HG03457 (cell line): ENCODE results near the gene ABCG1.

Source experiments
- ATAC-seq: cut with Tn5 transposase; IDR thresholded peaks from one replicate; pipeline ENCODE4 v1.9.1; 2021; ENCODE audit warnings: moderate number of reproducible peaks; ENCODE audit not compliant: unreplicated experiment

The ABCG1 gene

DNA sequence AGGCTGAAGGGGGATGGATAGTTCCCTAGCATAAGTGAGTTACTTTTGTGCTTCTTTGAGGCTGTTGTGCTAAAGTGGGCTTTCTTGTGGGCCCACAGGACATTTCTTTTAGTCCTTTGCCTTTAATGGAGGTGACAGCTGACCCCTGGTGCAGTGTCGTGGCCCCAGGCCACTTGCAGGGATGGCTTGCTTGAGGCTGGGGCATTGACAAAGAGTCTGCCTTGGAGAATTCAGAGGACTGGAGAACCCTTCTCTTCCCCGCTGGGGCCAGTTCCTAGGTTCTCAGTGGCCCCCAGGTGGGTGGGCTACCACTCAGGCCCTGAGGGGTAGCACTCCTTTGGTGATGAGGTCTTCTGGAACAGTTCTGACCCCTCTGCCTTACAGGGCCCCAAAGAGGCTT, 12.8 kb downstream of the ABCG1 start:
- no peak for ATAC-seq

DNA sequence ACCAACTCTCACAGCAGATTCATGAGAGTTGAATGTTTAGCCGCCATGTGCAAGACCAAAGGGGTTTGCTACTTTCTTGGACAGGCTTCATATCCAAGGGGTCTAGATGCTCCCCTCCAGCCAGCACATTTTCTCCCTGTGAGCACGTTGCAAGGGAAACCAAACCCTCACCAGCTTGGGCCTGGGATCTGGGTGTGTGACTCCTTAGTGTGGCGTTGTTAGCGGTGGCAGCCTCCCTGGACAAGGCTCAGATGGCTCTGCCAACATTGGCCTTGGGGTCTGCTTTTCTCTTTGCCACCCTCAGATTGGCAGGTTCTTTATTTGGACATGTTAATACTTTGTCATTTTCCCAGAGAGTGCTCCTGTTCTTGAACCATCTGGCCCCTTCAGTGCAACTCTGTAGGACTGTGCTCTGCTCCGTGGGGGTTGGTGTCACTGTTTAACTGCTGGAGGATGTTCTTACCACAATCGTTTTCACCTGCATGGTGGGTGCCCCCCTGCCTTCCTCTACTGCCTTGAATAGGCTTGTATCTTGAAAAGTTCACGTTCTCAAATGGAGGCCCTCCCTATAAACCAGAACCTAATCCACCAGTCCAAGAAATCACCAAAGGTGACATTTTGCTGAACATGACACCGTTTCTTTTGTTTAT, 13.4 kb downstream of the ABCG1 start:
- ATAC-seq, result no peak

DNA sequence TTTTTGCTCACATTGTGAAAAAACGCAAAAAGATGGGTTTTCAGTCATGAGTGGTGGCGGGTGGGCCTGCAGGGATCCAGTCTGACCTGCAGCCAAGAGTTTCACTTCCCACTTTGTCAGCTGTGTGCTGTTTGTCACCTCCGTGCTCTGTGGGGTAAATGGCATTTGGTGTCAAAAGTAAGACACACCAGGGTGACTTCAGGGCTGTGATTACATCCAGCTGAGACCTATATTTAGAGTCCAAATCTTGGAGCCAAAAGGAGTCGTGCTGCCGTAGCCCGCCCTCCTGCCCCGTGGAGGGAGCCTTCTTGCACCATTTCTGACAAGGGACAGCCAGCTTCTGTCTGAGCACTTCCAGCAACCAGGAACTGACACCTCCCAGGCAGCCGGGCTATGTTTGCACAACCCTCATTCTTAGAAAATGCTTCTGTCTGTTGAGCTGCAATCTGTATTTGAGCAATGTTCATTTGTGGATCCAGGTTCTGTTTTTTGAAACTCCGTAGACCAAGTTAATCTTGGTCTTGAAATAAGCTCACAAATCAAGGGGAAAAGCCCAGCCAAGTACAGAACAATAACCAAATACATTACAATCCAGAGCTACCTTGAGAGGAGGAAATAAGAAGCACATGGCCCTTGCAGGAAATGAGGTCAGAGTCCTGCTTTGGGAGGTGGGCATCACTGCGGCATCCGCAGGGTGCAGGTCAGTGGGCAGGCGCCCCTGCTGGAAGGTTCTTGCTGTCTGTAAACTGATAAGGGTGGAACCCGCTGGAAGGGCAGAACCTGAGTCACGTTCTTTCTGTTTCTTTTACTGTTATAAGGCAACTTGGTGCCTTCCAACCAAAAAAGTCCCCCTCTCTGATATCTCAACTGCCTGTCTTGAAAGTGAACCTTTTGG, 14.4 kb downstream of the ABCG1 start:
- ATAC-seq, result peak; percentile 32

GRCh38 chr21:42234041-42234440, 15.1 kb downstream of the ABCG1 start:
- ATAC-seq, result no peak

DNA sequence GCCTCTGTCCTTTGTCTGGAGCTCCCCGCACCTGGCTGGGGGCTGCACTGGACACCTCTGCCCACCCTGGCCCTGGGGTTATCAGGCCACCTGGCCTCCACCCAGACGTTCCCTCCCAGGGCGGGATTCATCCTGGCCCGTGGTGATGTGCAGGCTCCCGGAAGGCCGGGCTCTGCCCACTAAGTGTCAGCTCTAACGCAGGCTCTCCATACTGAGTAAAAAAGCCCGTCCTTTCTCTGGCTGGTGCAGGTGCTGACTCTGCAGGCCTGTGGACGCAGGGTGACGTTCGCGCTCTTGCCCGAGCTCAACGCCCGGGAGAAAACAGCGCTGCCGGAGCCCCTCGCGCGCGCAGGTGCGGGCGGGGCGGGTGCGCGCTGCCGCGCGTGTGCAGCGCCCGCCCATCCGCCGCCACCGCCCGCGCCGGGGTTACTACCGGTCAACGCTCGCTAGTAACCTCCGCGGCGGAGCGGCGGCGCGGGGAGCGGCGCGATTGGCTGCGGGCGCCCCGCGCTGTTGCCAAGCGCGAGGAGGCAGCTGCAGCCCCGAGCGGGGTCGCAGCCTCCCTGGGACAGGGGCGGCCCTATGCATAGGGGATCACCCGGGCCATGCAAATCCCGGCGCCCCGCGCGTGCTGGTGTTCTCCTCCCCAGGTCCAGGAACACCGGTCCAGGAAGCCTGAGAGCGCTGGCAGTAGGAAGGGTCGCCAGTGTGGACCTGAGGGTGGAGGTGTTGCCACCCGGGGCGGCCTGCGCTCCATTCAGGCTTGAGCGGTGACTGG, 15.7 kb downstream of the ABCG1 start:
- peak; percentile 26 for ATAC-seq

GRCh38 chr21:42235593-42235992, 16.7 kb downstream of the ABCG1 start:
- ATAC-seq, result no peak

- ATAC-seq, result no peak
These were observed 17.1 kb downstream of the ABCG1 start for GRCh38 chr21:42236014-42236413.

GRCh38 chr21:42236693-42237092, 17.8 kb downstream of the ABCG1 start:
- no peak for ATAC-seq

- no peak for ATAC-seq
These were observed 18.2 kb downstream of the ABCG1 start for GRCh38 chr21:42237161-42237560.

GRCh38 chr21:42237577-42237976, 18.6 kb downstream of the ABCG1 start:
- no peak for ATAC-seq

- no peak for ATAC-seq
These were observed 19.4 kb downstream of the ABCG1 start for GRCh38 chr21:42238185-42238934.

- ATAC-seq, result no peak
These were observed 20.6 kb downstream of the ABCG1 start for GRCh38 chr21:42239556-42239955.

DNA sequence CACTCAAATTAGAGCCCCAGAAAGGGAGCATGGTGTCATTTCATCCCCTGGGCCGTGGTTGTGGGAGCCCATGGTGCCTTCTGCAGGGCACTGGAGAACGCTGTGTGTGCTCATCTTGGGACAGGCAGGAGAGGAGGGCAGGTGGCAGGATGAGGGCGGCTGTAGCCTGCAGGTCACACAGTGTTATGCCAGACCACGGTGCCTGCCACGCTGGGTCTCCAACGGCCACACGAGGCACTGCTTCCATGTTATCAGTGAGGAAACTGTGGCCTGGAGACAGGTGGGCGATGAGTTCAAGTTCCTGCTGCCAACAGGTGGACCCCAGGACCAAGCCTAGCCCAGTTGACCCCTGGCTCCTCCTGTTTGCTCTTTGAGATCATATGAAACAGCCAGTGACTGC, 21.0 kb downstream of the ABCG1 start:
- no peak for ATAC-seq

GRCh38 chr21:42242611-42243010, 23.7 kb downstream of the ABCG1 start:
- ATAC-seq, result no peak

DNA sequence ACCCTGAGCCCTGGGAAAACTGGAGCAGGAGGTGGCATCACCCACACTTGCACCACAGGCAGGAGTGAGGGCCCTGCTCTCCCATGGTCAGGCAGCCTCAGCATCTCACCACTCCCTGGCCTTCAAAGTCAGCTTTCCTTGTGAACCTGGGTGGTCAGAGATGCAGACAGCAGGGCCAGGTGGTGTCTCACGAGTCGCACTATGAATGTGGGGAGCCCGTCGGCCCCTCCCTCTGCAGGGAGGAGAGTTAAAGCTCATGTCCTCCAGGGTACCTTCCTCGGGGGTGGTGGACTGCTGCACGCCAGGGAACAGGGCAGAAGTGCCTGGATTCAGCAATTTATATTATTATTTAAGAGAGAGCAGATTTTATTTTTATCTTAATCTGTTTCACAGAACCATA, 24.1 kb downstream of the ABCG1 start:
- ATAC-seq, result no peak

DNA sequence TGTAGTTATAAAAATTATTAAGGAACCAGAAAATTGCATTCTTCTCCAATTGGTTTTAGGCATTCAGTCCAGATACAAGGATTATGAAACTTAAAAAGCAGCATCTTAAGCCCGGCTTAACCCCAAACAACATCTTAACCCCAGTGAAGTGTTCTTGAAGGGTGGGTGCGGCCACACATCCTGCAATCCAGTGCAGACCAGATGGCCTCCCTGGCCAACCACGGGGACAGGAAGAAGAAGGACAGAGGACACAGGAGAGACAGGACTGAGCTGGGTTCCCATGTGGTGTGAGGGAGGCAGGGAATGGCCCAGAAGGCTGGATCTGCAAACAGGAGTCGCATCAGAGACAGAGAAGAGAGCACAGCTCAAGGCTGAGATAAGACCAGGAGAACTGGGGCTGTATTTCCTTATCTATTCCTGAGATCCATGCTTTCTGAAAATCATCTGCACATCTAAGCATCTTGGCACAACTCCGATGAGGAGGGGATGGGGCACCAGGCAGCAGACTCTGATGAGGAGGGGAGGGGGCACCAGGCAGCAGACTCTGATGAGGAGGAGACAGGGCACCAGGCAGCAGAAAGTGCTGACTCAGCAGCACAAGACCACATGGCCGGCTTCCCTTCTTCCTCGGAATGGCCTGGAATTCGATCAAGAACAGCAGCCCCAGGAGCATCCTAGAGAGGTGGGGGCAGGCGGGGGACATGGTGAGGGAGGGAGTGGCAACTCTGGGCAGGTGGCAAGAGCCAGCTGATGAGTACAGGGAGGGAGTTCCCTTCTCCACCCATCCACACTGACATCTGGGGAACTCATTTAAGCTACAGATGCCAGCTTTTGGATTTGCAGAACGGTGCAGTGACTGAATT, 26.6 kb downstream of the ABCG1 start:
- ATAC-seq, result no peak

DNA sequence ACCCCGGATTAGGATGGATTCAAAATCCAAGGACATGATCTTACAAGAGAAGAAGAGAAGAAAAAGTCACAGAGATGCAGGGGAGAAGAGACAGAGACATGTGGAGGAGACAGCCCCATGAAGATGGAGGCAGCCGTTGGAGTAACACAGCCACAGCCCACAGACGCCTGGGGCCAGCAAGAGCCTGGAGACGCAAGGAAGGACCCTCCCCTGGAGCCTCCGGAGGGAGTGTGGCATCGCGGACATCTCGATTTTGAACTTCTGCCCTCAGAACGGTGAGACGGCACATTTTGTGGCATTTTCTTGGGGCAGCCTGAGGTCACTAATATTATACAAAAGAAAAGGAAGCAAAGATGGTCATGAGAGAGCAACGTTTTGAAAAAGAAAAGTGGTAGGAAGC, 28.8 kb downstream of the ABCG1 start:
- no peak for ATAC-seq

DNA sequence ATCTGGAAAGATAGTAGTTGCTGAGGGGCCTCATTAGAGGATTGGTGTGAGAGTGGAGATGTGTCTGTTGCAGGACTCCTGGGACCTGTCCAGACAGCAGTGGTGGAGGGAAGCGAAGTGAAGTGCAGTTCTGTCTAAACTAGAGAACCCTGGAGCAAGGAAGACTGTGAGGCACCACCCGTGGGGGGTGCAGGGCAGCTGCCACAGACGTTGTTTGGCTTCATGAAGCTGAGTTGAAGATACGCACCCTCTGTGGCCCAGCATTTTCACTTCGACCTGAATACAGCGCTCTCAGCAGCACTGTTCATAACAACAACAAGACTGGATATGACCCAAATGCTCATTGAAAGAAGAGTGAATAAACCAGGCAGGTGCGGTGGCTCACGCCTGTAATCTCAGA, 29.3 kb downstream of the ABCG1 start:
- no peak for ATAC-seq

- no peak for ATAC-seq
These were observed 30.1 kb downstream of the ABCG1 start for GRCh38 chr21:42248783-42249597.
